Effector memory CD4-positive, alpha-beta T cell (primary cell): ENCODE measurements around the gene MVK.

ENCODE experiments used
- DNase-seq, 3 donors: peaks; one replicate each; pipeline ENCODE4 v3.0.0-alpha.2; 2020
- H3K27ac ChIP-seq: 2 replicates; pipeline ENCODE4 v1.7.0; 2013; ENCODE audit warnings: mild to moderate bottlenecking, low read length, moderate library complexity; ENCODE audit not compliant: insufficient read depth, poor library complexity, severe bottlenecking
- H3K27me3 ChIP-seq: replicated peaks from 2 replicates; pipeline ENCODE4 v1.7.0; 2013; ENCODE audit warnings: mild to moderate bottlenecking, low read length; ENCODE audit not compliant: insufficient read depth, control insufficient read depth, poor library complexity, severe bottlenecking
- H3K36me3 ChIP-seq: 2 replicates; pipeline ENCODE4 v1.7.0; 2013; ENCODE audit warnings: mild to moderate bottlenecking, low read length, moderate library complexity; ENCODE audit not compliant: control insufficient read depth, insufficient read depth
- H3K4me1 ChIP-seq: 2 replicates; pipeline ENCODE4 v1.7.0; 2013; ENCODE audit warnings: low read length, mild to moderate bottlenecking; ENCODE audit not compliant: control insufficient read depth, insufficient read depth, poor library complexity, severe bottlenecking
- H3K4me3 ChIP-seq: 2 replicates; pipeline ENCODE4 v1.7.0; 2013; ENCODE audit warnings: low read length, low read depth, mild to moderate bottlenecking; ENCODE audit not compliant: insufficient read depth, poor library complexity, severe bottlenecking
- H3K9me3 ChIP-seq: 2 replicates; pipeline ENCODE4 v1.7.0; 2013; ENCODE audit warnings: mild to moderate bottlenecking, low read length, moderate library complexity; ENCODE audit not compliant: control insufficient read depth

MVK gene

GRCh38 chr12:109563291-109564284 is 10.0 kb upstream of the MVK start:
- peaks cover 21% of the 10 kb centered on the region for H3K36me3 ChIP-seq
- no peaks in the 10 kb centered on the region for H3K27me3 ChIP-seq
- H3K9me3 ChIP-seq = no peaks in the 10 kb centered on the region
- no peaks in the 10 kb centered on the region for H3K4me1 ChIP-seq
- no peak for DNase-seq
- H3K4me3 ChIP-seq = no peak overlapping the region
- H3K27ac ChIP-seq = no peak overlapping the region

GRCh38 chr12:109566424-109566823 is 7.2 kb upstream of the MVK start:
- peaks cover 21% of the 10 kb centered on the region for H3K36me3 ChIP-seq
- no peak for DNase-seq
- H3K4me1 ChIP-seq = no peaks in the 10 kb centered on the region
- no peaks in the 10 kb centered on the region for H3K9me3 ChIP-seq
- H3K4me3 ChIP-seq = no peak overlapping the region
- H3K27me3 ChIP-seq = no peaks in the 10 kb centered on the region
- H3K27ac ChIP-seq = no peak overlapping the region

GRCh38 chr12:109567296-109567695 is 6.3 kb upstream of the MVK start:
- H3K4me3 ChIP-seq = no peak overlapping the region
- no peaks in the 10 kb centered on the region for H3K4me1 ChIP-seq
- DNase-seq = no peak
- H3K9me3 ChIP-seq = no peaks in the 10 kb centered on the region
- H3K27me3 ChIP-seq = no peaks in the 10 kb centered on the region
- H3K36me3 ChIP-seq = peaks cover 21% of the 10 kb centered on the region
- H3K27ac ChIP-seq = no peak overlapping the region

- H3K4me3 ChIP-seq = no peak overlapping the region
- H3K4me1 ChIP-seq = no peaks in the 10 kb centered on the region
- H3K27ac ChIP-seq = no peak overlapping the region
- no peaks in the 10 kb centered on the region for H3K27me3 ChIP-seq
- no peak for DNase-seq
- no peaks in the 10 kb centered on the region for H3K9me3 ChIP-seq
- H3K36me3 ChIP-seq = peaks cover 21% of the 10 kb centered on the region
Observed at GRCh38 chr12:109567967-109568366, 5.6 kb upstream of the MVK start.

GRCh38 chr12:109568486-109568885 is 5.1 kb upstream of the MVK start:
- Histone ChIP-seq H3K9me3 (no peaks in the 10 kb centered on the region), H3K27ac (no peak overlapping the region), H3K4me3 (no peak overlapping the region), H3K4me1 (no peaks in the 10 kb centered on the region), H3K27me3 (no peaks in the 10 kb centered on the region), H3K36me3 (peaks cover 21% of the 10 kb centered on the region)
- no peak for DNase-seq

GRCh38 chr12:109571773-109572505 is 1.7 kb upstream of the MVK start:
- Histone ChIP-seq H3K27me3 (no peaks in the 10 kb centered on the region), H3K4me1 (peaks cover 7% of the 10 kb centered on the region), H3K36me3 (peaks cover 11% of the 10 kb centered on the region), H3K9me3 (no peaks in the 10 kb centered on the region), H3K27ac (no peak overlapping the region), H3K4me3 (no peak overlapping the region)
- no peak for DNase-seq

- H3K4me1 ChIP-seq = peaks cover 7% of the 10 kb centered on the region
- H3K4me3 ChIP-seq = no peak overlapping the region
- H3K9me3 ChIP-seq = no peaks in the 10 kb centered on the region
- peaks cover 14% of the 10 kb centered on the region for H3K36me3 ChIP-seq
- no peaks in the 10 kb centered on the region for H3K27me3 ChIP-seq
- no peak for DNase-seq
- peak overlapping the region; percentile 84 for H3K27ac ChIP-seq
Observed at GRCh38 chr12:109572506-109572845, 1.1 kb upstream of the MVK start.

GRCh38 chr12:109573914-109574244 is 285 bp downstream of the MVK start:
- DNase-seq = no peak
- Histone ChIP-seq H3K9me3 (no peaks in the 10 kb centered on the region), H3K27me3 (no peaks in the 10 kb centered on the region), H3K27ac (peak overlapping the region; percentile 84), H3K4me1 (peaks cover 7% of the 10 kb centered on the region), H3K4me3 (peak overlapping the region; percentile 48), H3K36me3 (peaks cover 16% of the 10 kb centered on the region)

GRCh38 chr12:109575683-109576082 is 2.1 kb downstream of the MVK start:
- Histone ChIP-seq H3K9me3 (no peaks in the 10 kb centered on the region), H3K27ac (no peak overlapping the region), H3K4me1 (peaks cover 7% of the 10 kb centered on the region), H3K27me3 (no peaks in the 10 kb centered on the region), H3K4me3 (no peak overlapping the region), H3K36me3 (peaks cover 33% of the 10 kb centered on the region)
- no peak for DNase-seq

- no peak for DNase-seq
- no peaks in the 10 kb centered on the region for H3K9me3 ChIP-seq
- H3K4me1 ChIP-seq = peaks cover 7% of the 10 kb centered on the region
- H3K4me3 ChIP-seq = no peak overlapping the region
- H3K36me3 ChIP-seq = peaks cover 48% of the 10 kb centered on the region
- H3K27ac ChIP-seq = no peak overlapping the region
- H3K27me3 ChIP-seq = no peaks in the 10 kb centered on the region
Observed at GRCh38 chr12:109577311-109577710, 3.7 kb downstream of the MVK start.
